ENCODE results near the gene CAPN7. TPM values are rescaled to one million over a fixed set of nuclear protein-coding genes. Genes with fewer than 3 reads are reported as not detected.

Gene CAPN7
- total RNA-seq, 4 donors from 2014 or later, result 44.0 to 80.5 (median 49.1) TPM

- no peak overlapping the region for H3K4me3 ChIP-seq (ENCODE audit: low read depth, poor library complexity, severe bottlenecking)
- no peak for TF ChIP-seq POLR2A (IDR thresholded peaks at IDR 0.05)
- TF ChIP-seq, protein P1, sequence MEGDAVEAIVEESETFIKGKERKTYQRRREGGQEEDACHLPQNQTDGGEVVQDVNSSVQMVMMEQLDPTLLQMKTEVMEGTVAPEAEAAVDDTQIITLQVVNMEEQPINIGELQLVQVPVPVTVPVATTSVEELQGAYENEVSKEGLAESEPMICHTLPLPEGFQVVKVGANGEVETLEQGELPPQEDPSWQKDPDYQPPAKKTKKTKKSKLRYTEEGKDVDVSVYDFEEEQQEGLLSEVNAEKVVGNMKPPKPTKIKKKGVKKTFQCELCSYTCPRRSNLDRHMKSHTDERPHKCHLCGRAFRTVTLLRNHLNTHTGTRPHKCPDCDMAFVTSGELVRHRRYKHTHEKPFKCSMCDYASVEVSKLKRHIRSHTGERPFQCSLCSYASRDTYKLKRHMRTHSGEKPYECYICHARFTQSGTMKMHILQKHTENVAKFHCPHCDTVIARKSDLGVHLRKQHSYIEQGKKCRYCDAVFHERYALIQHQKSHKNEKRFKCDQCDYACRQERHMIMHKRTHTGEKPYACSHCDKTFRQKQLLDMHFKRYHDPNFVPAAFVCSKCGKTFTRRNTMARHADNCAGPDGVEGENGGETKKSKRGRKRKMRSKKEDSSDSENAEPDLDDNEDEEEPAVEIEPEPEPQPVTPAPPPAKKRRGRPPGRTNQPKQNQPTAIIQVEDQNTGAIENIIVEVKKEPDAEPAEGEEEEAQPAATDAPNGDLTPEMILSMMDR (IDR thresholded peaks at IDR 0.05), result no peak
- intact Hi-C loops (cut with DNase I; ENCODE audit: low total_unique reads), result no loop called here
- WGBS, 2 donors, result 77 to 78% methylated on average over 8 of the region's 8 CpGs
- DNase-seq (ENCODE audit: low spot score in 2 of 2), result peak in 1 of 2 donors; percentile 83
These were observed 50.9 kb downstream of the CAPN7 start for GRCh38 chr3:15256861-15257341.

- DNase-seq (ENCODE audit: low spot score in 2 of 2), result peak in 1 of 2 donors; percentile 82
- TF ChIP-seq, protein P1 (IDR thresholded peaks at IDR 0.05), result no peak
- TF ChIP-seq POLR2A (IDR thresholded peaks at IDR 0.05), result no peak
- 96 to 97% methylated on average over 7 of the region's 7 CpGs for WGBS, 2 donors
- intact Hi-C loops (cut with DNase I; ENCODE audit: low total_unique reads), result no loop called here
- H3K4me3 ChIP-seq (ENCODE audit: low read depth, poor library complexity, severe bottlenecking), result no peak overlapping the region
These were observed 52.7 kb downstream of the CAPN7 start for GRCh38 chr3:15258720-15259119.

- H3K4me3 ChIP-seq (ENCODE audit: low read depth, poor library complexity, severe bottlenecking), result no peak overlapping the region
- 69 to 91% methylated on average over 4 of the region's 4 CpGs for WGBS, 2 donors
- DNase-seq (ENCODE audit: low spot score in 2 of 2), result peak in 1 of 2 donors; percentile 77
- intact Hi-C loops (cut with DNase I; ENCODE audit: low total_unique reads), result no loop called here
- TF ChIP-seq, protein P1 (IDR thresholded peaks at IDR 0.05), result no peak
- no peak for TF ChIP-seq POLR2A (IDR thresholded peaks at IDR 0.05)
These were observed 54.5 kb downstream of the CAPN7 start for GRCh38 chr3:15260531-15260930.

DNA sequence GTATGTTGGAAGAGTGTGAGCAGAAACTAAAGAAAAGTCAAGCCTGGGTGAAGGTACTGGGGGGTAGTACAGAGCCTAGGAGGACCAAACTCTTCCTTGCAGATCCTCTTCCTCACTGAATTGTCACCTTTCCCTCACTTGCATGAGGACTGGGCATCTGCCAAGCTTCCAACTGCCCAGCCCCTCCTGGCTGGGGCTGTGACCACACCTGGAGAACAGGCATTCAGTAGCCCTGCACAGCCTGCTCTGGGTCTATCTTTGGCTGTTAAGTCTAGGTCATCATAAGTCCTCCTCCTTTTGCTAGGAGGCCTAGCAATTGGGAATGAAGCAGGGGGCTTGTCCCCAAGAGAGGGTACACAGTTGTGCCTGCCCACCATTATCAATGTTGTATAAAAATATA is 55.2 kb downstream of the CAPN7 start:
- TF ChIP-seq, protein P1 (IDR thresholded peaks at IDR 0.05), result no peak
- TF ChIP-seq POLR2A (IDR thresholded peaks at IDR 0.05), result no peak
- intact Hi-C loops (cut with DNase I; ENCODE audit: low total_unique reads), result no loop called here
- H3K4me3 ChIP-seq (ENCODE audit: low read depth, poor library complexity, severe bottlenecking), result no peak overlapping the region
- peak in 1 of 2 donors; percentile 63 for DNase-seq (ENCODE audit: low spot score in 2 of 2)

DNA sequence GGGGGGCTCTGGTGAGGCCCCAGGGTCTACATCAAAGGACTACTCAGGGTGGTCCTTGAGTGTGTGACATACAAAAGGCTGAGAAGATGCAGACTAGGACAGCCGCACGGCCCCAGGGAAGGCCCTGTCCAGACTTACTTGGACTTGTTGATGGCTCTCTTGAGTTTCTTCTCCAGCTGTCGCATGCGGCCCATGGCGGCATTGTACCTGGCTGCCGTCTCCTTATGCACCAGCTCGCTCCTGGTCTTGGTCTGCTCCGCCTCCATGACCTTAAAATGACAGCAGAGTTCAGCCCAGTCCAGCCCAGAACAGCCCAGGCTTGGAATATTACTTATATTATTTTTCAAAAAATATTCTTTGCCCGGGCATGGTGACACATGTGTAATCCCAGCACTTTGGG is 56.0 kb downstream of the CAPN7 start:
- H3K4me3 ChIP-seq (ENCODE audit: low read depth, poor library complexity, severe bottlenecking), result no peak overlapping the region
- intact Hi-C loops (cut with DNase I; ENCODE audit: low total_unique reads), result no loop called here
- peak in 1 of 2 donors; percentile 65 for DNase-seq (ENCODE audit: low spot score in 2 of 2)
- WGBS, 2 donors, result 95 to 97% methylated on average over 9 of the region's 9 CpGs
- TF ChIP-seq, protein P1 (IDR thresholded peaks at IDR 0.05), result no peak
- TF ChIP-seq POLR2A (IDR thresholded peaks at IDR 0.05), result no peak

- TF ChIP-seq, protein P1 (IDR thresholded peaks at IDR 0.05), result no peak
- TF ChIP-seq POLR2A (IDR thresholded peaks at IDR 0.05), result no peak
- intact Hi-C loops (cut with DNase I; ENCODE audit: low total_unique reads), result no loop called here
- no peak overlapping the region for H3K4me3 ChIP-seq (ENCODE audit: low read depth, poor library complexity, severe bottlenecking)
- DNase-seq (ENCODE audit: low spot score in 2 of 2), result peak in 1 of 2 donors; percentile 61
- 77 to 82% methylated on average over 4 of the region's 4 CpGs for WGBS, 2 donors
These were observed 57.1 kb downstream of the CAPN7 start for GRCh38 chr3:15263120-15263519.

Data from lower leg skin (tissue), 4 donors.